HG02763 (cell line): ENCODE data around the gene RNASE12.
"Not testable (repeated sequence)": the region's sequence is repeated elsewhere in the genome, so short reads cannot be mapped to it uniquely, and the experiment has no call there.

Source experiments
- ATAC-seq: cut with Tn5 transposase; IDR thresholded peaks from one replicate; pipeline ENCODE4 v1.9.1; 2021; ENCODE audit warnings: mild to moderate bottlenecking, moderate library complexity; ENCODE audit not compliant: unreplicated experiment

The RNASE12 gene

GRCh38 chr14:20614038-20614840 is 23.1 kb upstream of the RNASE12 start:
- ATAC-seq, result peak; percentile 2

- peak; percentile 59 for ATAC-seq
Measured at GRCh38 chr14:20613094-20614037, 22.2 kb upstream of the RNASE12 start.

- no peak for ATAC-seq
Measured at GRCh38 chr14:20612403-20612802, 21.2 kb upstream of the RNASE12 start.

- no peak for ATAC-seq
Measured at GRCh38 chr14:20611277-20611676, 20.1 kb upstream of the RNASE12 start.

GRCh38 chr14:20610002-20610765 is 19.0 kb upstream of the RNASE12 start:
- no peak for ATAC-seq

GRCh38 chr14:20609215-20610001 is 18.2 kb upstream of the RNASE12 start:
- peak; percentile 26 for ATAC-seq

- ATAC-seq, result no peak
Measured at GRCh38 chr14:20608383-20609110, 17.4 kb upstream of the RNASE12 start.

GRCh38 chr14:20607617-20608016 is 16.4 kb upstream of the RNASE12 start:
- no peak for ATAC-seq

- no peak for ATAC-seq
Measured at GRCh38 chr14:20606902-20607242, 15.7 kb upstream of the RNASE12 start.

- ATAC-seq, result no peak
Measured at GRCh38 chr14:20606190-20606901, 15.2 kb upstream of the RNASE12 start.

- no peak for ATAC-seq
Measured at GRCh38 chr14:20603813-20604690, 12.9 kb upstream of the RNASE12 start.

- no peak for ATAC-seq
Measured at GRCh38 chr14:20602583-20602982, 11.4 kb upstream of the RNASE12 start.

GRCh38 chr14:20601522-20601921 is 10.3 kb upstream of the RNASE12 start:
- ATAC-seq, result no peak

- no peak for ATAC-seq
Measured at GRCh38 chr14:20597108-20597507, 5.9 kb upstream of the RNASE12 start.

- ATAC-seq, result not testable (repeated sequence)
Measured at GRCh38 chr14:20595726-20596125, 4.5 kb upstream of the RNASE12 start.

- ATAC-seq, result no peak
Measured at GRCh38 chr14:20592574-20592973, 1.4 kb upstream of the RNASE12 start.

GRCh38 chr14:20587489-20588154 is 3.6 kb downstream of the RNASE12 start, which contains the start of gene RNASE11:
TSS of gene RNASE11 (minus strand) at chr14:20588001.
- ATAC-seq, result no peak
